K562 (cell line): Measurements from ENCODE around the gene PRKAA1.

Experiments used
- CTCF ChIP-seq, 3 experiments: IDR thresholded peaks in 2 of 3; conservative IDR thresholded peaks in 1 of 3; 2 replicates each; pipeline ENCODE4 v1.5.1; 2011 to 2012; ENCODE audit warnings: low read length in 3 of 3, mild to moderate bottlenecking in 3 of 3, control low read depth in 2 of 3, improper control_type of control experiment in 1 of 3, inconsistent platforms in 1 of 3, low read depth in 1 of 3, mixed read lengths in 1 of 3, moderate library complexity in 1 of 3; ENCODE audit not compliant: insufficient read depth in 2 of 3
- EGR1 ChIP-seq: fragments of 450-650 bp; conservative IDR thresholded peaks from 2 replicates; pipeline ENCODE4 v1.6.1; 2017; ENCODE audit warnings: mild to moderate bottlenecking
- HCFC1 ChIP-seq: IDR thresholded peaks from 2 replicates; pipeline ENCODE4 v1.6.1; 2012; ENCODE audit warnings: low read depth, low read length, improper control_type of control experiment
- JUN ChIP-seq, 2 experiments: sonication (generic) in 1 of 2; formaldehyde crosslinking in 1 of 2; IDR thresholded peaks; 2 replicates each; pipeline versions ENCODE4 v1.6.1 to v1.8.0; 2012 to 2022; ENCODE audit warnings: borderline replicate concordance in 2 of 2, mild to moderate bottlenecking in 2 of 2, improper control_type of control experiment in 1 of 2, low read depth in 1 of 2, low read length in 1 of 2, missing genetic modification reagents in 1 of 2
- KDM1A ChIP-seq, 2 experiments: fragments of 450-650 bp; IDR thresholded peaks; 2 replicates each; pipeline ENCODE4 v1.6.1; 2016; ENCODE audit warnings: mild to moderate bottlenecking in 2 of 2
- POLR2A ChIP-seq: fragments of 450-650 bp; conservative IDR thresholded peaks from 2 replicates; pipeline ENCODE4 v1.6.1; 2016
- POLR2AphosphoS5 ChIP-seq: IDR thresholded peaks from 2 replicates; pipeline ENCODE4 v1.6.1; 2011; ENCODE audit warnings: mild to moderate bottlenecking, low read depth, low read length, moderate library complexity; ENCODE audit not compliant: control insufficient read depth, insufficient read depth
- RCOR1 ChIP-seq, 2 experiments: IDR thresholded peaks; 2 replicates each; pipeline ENCODE4 v1.6.1; 2012; ENCODE audit warnings: low read depth in 2 of 2, low read length in 2 of 2, borderline replicate concordance in 1 of 2, improper control_type of control experiment in 1 of 2
- SMAD1 ChIP-seq: fragments of 150-350 bp; IDR thresholded peaks from 2 replicates; pipeline ENCODE4 v1.6.1; 2014; ENCODE audit warnings: low read length, low read depth; ENCODE audit not compliant: partially characterized antibody
- SP2 ChIP-seq: IDR thresholded peaks from 2 replicates; pipeline ENCODE4 v1.6.1; 2011; ENCODE audit warnings: mild to moderate bottlenecking, low read depth, low read length, moderate library complexity; ENCODE audit not compliant: poor library complexity, severe bottlenecking; ENCODE audit errors: extremely low read depth
- STAT5B ChIP-seq: fragments of 250-450 bp; sonication (Bioruptor Pico); IDR thresholded peaks from 2 replicates; pipeline ENCODE4 v1.8.0; 2021; ENCODE audit warnings: mild to moderate bottlenecking, inconsistent platforms
- TAL1 ChIP-seq: fragments of 450-650 bp; IDR thresholded peaks from 2 replicates; pipeline ENCODE4 v1.6.1; 2016; ENCODE audit warnings: mild to moderate bottlenecking
- ZBTB8A ChIP-seq: fragments of 450-650 bp; IDR thresholded peaks from 2 replicates; pipeline ENCODE4 v1.6.1; 2018; ENCODE audit warnings: mild to moderate bottlenecking, moderate library complexity; ENCODE audit not compliant: partially characterized antibody
- TF ChIP-seq, protein P1 (sequence below): fragments of 250-450 bp; sonication (Bioruptor Pico); IDR thresholded peaks from 2 replicates; pipeline ENCODE4 v1.4.0; 2020; ENCODE audit warnings: mild to moderate bottlenecking, moderate library complexity

GRCh38 chr5:40714001-40714400 is 84.2 kb downstream of the PRKAA1 start:
- no peak for TF ChIP-seq SMAD1
- TF ChIP-seq POLR2A, result no peak
- TF ChIP-seq EGR1, result no peak
- TF ChIP-seq CTCF (IDR thresholded peaks at IDR 0.05 in 2 of 3, conservative IDR thresholded peaks at IDR 0.05 in 1 of 3; ENCODE audit: insufficient read depth in 2 of 3, low read depth in 1 of 3, low read length in 3 of 3), result no peak
- no peak for TF ChIP-seq POLR2AphosphoS5
- no peak for TF ChIP-seq STAT5B
- no peak for TF ChIP-seq TAL1
- TF ChIP-seq, protein P1, sequence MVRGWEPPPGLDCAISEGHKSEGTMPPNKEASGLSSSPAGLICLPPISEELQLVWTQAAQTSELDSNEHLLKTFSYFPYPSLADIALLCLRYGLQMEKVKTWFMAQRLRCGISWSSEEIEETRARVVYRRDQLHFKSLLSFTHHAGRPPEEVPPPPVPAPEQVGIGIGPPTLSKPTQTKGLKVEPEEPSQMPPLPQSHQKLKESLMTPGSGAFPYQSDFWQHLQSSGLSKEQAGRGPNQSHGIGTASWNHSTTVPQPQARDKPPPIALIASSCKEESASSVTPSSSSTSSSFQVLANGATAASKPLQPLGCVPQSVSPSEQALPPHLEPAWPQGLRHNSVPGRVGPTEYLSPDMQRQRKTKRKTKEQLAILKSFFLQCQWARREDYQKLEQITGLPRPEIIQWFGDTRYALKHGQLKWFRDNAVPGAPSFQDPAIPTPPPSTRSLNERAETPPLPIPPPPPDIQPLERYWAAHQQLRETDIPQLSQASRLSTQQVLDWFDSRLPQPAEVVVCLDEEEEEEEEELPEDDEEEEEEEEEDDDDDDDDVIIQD (CRISPR knock-in tag), result no peak
- no peak for TF ChIP-seq RCOR1 (IDR thresholded peaks at IDR 0.05; ENCODE audit: borderline replicate concordance in 1 of 2, low read depth in 2 of 2, low read length in 2 of 2)
- TF ChIP-seq SP2, result no peak
- no peak for TF ChIP-seq ZBTB8A
- no peak for TF ChIP-seq JUN (IDR thresholded peaks at IDR 0.05; ENCODE audit: borderline replicate concordance, low read depth, low read length)
- no peak for TF ChIP-seq JUN (CRISPR knock-in tag; IDR thresholded peaks at IDR 0.05; ENCODE audit: borderline replicate concordance)
- TF ChIP-seq HCFC1, result no peak
- no peak for TF ChIP-seq KDM1A (IDR thresholded peaks at IDR 0.05)
